HepG2 (cell line): ENCODE data around the gene CRHBP. TPM values are rescaled to one million over a fixed set of nuclear protein-coding genes. Genes with fewer than 3 reads are reported as not detected.

Source experiments
- ATAC-seq: fragments of 200-7000 bp; cut with Tn5 transposase; 3 replicates; pipeline ENCODE4 v1.9.1; 2020; ENCODE audit warnings: mild to moderate bottlenecking, moderate library complexity
- BruUV-seq: library from RNA; stranded (reverse); fragments of 400-500 nt; replicated peaks from 2 replicates; lab custom pipeline; 2021; lab: Mats Ljungman, UMichigan
- CTCF ChIA-PET: fragments of 300-600 bp; formaldehyde crosslinking; extraction: SDS; loops from one replicate; lab custom pipeline; 2021; ENCODE audit warnings: low total read pairs, inconsistent platforms, low intra/inter-chr PET ratio; lab: Yijun Ruan, JAX
- POLR2A ChIA-PET: fragments of 350-600 bp; sonication (Branson Sonifier 250); formaldehyde crosslinking; loops from one replicate; lab custom pipeline; 2020; ENCODE audit warnings: antibody characterized with exemption, inconsistent platforms; lab: Yijun Ruan, JAX
- DNase-seq: peaks from one replicate; pipeline ENCODE4 v3.0.0-alpha.2; 2015; ENCODE audit warnings: low spot score
- FAIRE-seq: peaks from 3 replicates; lab custom pipeline; 2011; peaks lifted over from hg19 to GRCh38; lab: Jason Lieb, UNC
- H2AFZ ChIP-seq: one replicate; pipeline ENCODE4 v1.6.1; 2011; ENCODE audit warnings: low read length, inconsistent platforms
- H3K27ac ChIP-seq: fragments of 300-600 bp; 3 replicates; pipeline ENCODE4 v1.8.0; 2011; ENCODE audit warnings: mixed run types, mild to moderate bottlenecking, mixed read lengths, low read length, inconsistent platforms; ENCODE audit not compliant: insufficient read depth; ENCODE audit errors: extremely low read length
- H3K27me3 ChIP-seq, 2 experiments: fragments of 200-600 bp in 1 of 2; 2 replicates in 1 of 2; 3 replicates in 1 of 2; pipeline versions ENCODE4 v1.6.0 to v1.8.0; 2011; ENCODE audit warnings: low read length in 2 of 2, mild to moderate bottlenecking in 2 of 2, moderate library complexity in 2 of 2, inconsistent platforms in 1 of 2; ENCODE audit not compliant: insufficient read depth in 2 of 2, control insufficient read depth in 1 of 2
- H3K36me3 ChIP-seq, 2 experiments: fragments of 200-600 bp in 1 of 2; replicated peaks in 1 of 2; 2 replicates in 1 of 2; 3 replicates in 1 of 2; pipeline versions ENCODE4 v1.5.1 to v1.8.0; 2011; ENCODE audit warnings: low read length in 2 of 2, inconsistent platforms in 1 of 2; ENCODE audit not compliant: insufficient read depth in 2 of 2, control insufficient read depth in 1 of 2
- H3K4me1 ChIP-seq: 2 replicates; pipeline ENCODE4 v1.5.1; 2012; ENCODE audit warnings: low read length, inconsistent platforms; ENCODE audit not compliant: insufficient read depth
- H3K4me2 ChIP-seq: 2 replicates; pipeline ENCODE4 v1.6.0; 2011; ENCODE audit warnings: low read depth, low read length, inconsistent platforms
- H3K4me3 ChIP-seq, 3 experiments: fragments of 200-600 bp in 1 of 3; sonication (generic), shearing (Covaris generic) in 1 of 3; replicated peaks in 1 of 3; 2 replicates each; pipeline ENCODE4 v1.5.1; 2011 to 2016; ENCODE audit warnings: low read length in 3 of 3, inconsistent platforms in 2 of 3, low read depth in 2 of 3, mild to moderate bottlenecking in 2 of 3, control low read depth in 1 of 3, mixed read lengths in 1 of 3; ENCODE audit not compliant: insufficient read depth in 1 of 3
- H3K79me2 ChIP-seq: one replicate; pipeline ENCODE4 v1.6.1; 2011; ENCODE audit warnings: low read length, inconsistent platforms; ENCODE audit not compliant: insufficient read depth
- H3K9ac ChIP-seq: 2 replicates; pipeline ENCODE4 v1.6.0; 2011; ENCODE audit warnings: mild to moderate bottlenecking, low read depth, low read length, inconsistent platforms; ENCODE audit not compliant: insufficient read depth
- H3K9me3 ChIP-seq: 2 replicates; pipeline ENCODE4 v1.5.1; 2012; ENCODE audit warnings: mild to moderate bottlenecking, low read length
- H4K20me1 ChIP-seq: 2 replicates; pipeline ENCODE4 v1.6.0; 2011; ENCODE audit warnings: inconsistent platforms, mild to moderate bottlenecking, low read length, moderate library complexity; ENCODE audit not compliant: insufficient read depth
- CTCF ChIP-seq: sonication (generic); formaldehyde crosslinking; IDR thresholded peaks from 2 replicates; pipeline ENCODE4 v1.5.0; 2020; ENCODE audit warnings: mild to moderate bottlenecking, missing genetic modification reagents, moderate library complexity
- HOXA7 ChIP-seq: sonication (generic); formaldehyde crosslinking; IDR thresholded peaks from 2 replicates; pipeline ENCODE4 v1.8.1; 2022; ENCODE audit warnings: mild to moderate bottlenecking, missing genetic modification reagents, moderate library complexity
- MIER3 ChIP-seq: IDR thresholded peaks from 2 replicates; pipeline ENCODE4 v1.6.1; 2016; ENCODE audit warnings: missing compliant biosample characterization, borderline replicate concordance
- RAD21 ChIP-seq: fragments of 450-650 bp; formaldehyde crosslinking; IDR thresholded peaks from 2 replicates; pipeline ENCODE4 v1.5.0; 2020; ENCODE audit warnings: mild to moderate bottlenecking
- SMC3 ChIP-seq: IDR thresholded peaks from 2 replicates; pipeline ENCODE4 v1.6.1; 2011; ENCODE audit warnings: low read length, improper control_type of control experiment
- STAG1 ChIP-seq: sonication (generic); formaldehyde crosslinking; IDR thresholded peaks from 2 replicates; pipeline ENCODE4 v1.4.0; 2020; ENCODE audit warnings: missing genetic modification reagents
- WGBS: methylation state at CpG from one replicate; pipeline ENCODE4 v1.1.6; 2017; ENCODE audit warnings: low lambda C conversion rate; 5-methylcytosine and 5-hydroxymethylcytosine counted together
- in situ Hi-C: cut with HindIII; loops from 2 replicates; pipeline ENCODE4 v1.10.0; 2017; ENCODE audit warnings: low pct_unique_long_range_greater_than_20kb; ENCODE audit not compliant: extremely low pct_ligation_motif_present
- intact Hi-C: fragments of 100-400 bp; cut with micrococcal nuclease; formaldehyde crosslinking; loops from one replicate; pipeline ENCODE4 v1.10.0; 2022; ENCODE audit not compliant: unreplicated experiment
- polyA plus RNA-seq, 8 experiments: library from polyadenylated mRNA; depleted of rRNA in 3 of 8; stranded (reverse) in 7 of 8; unstranded in 1 of 8; fragments of >200 nt; fragmentation: Illumina TruSeq in 4 of 8; extraction: Trizol in 4 of 8; gene quantifications; 2 replicates each; pipeline versions ENCODE4 v1.2.1 to v1.2.3, GENCODE V29; 2011 to 2016; ENCODE audit warnings: low read depth in 4 of 8, missing spikeins in 1 of 8, mixed read lengths in 1 of 8; ENCODE audit not compliant: insufficient read depth in 1 of 8
- total RNA-seq, 5 experiments: library from RNA; depleted of rRNA; stranded (reverse); fragments of >200 nt; fragmentation: Illumina TruSeq; extraction: Trizol; gene quantifications; 2 replicates each; pipeline ENCODE4 v1.2.3, GENCODE V29; 2016; ENCODE audit warnings: low read depth in 1 of 5

Gene CRHBP
- total and polyA plus RNA-seq, 2 of the 13 experiments (the other 11 are each of a cell fraction or from before 2014, with no cell fraction given) = not detected

- Histone ChIP-seq H4K20me1 (no peaks in the 10 kb centered on the region), H3K79me2 (no peaks in the 10 kb centered on the region), H3K9me3 (no peaks in the 10 kb centered on the region), H3K4me1 (no peaks in the 10 kb centered on the region), H3K9ac (no peak overlapping the region), H3K27ac (no peak overlapping the region), H3K27me3 (no peaks in the 10 kb centered on the region), H2AFZ (no peak overlapping the region)
- in situ Hi-C loops = loop anchor here (5.0 kb wide), 1 partner anchor 149 kb away; no protein-coding TSS in a partner anchor
- ATAC-seq (no peak), FAIRE-seq (peak; percentile 32)
- POLR2A ChIA-PET = no interaction called here
- WGBS = 14% methylated on average over 3 of the region's 3 CpGs
- CTCF ChIA-PET = interaction anchor here (1.5 to 2.2 kb wide), 2 partner anchors 147 to 149 kb away, joined by 4 to 8 read pairs; no protein-coding TSS in a partner anchor
- TF ChIP-seq STAG1 (CRISPR knock-in tag) = peak; percentile 63
- no peak for TF ChIP-seq MIER3
- no peak for TF ChIP-seq HOXA7 (CRISPR knock-in tag)
- TF ChIP-seq RAD21 (CRISPR knock-in tag) = 0 out of 2 replicates have a peak, but pooled peaks have one; percentile 31
- TF ChIP-seq SMC3 = peak; percentile 30; the same call in 1 of the 2 replicates
- peak; percentile 45 for TF ChIP-seq CTCF (CRISPR knock-in tag)
- TF ChIP-seq, all 625 proteins: peak for 4
- Histone ChIP-seq H3K36me3 (no peaks in the 10 kb centered on the region), H3K4me2 (no peak overlapping the region), H3K4me3 (no peak overlapping the region)
- intact Hi-C loops = loop anchor here (1.0 kb wide), 1 partner anchor 148 kb away; no protein-coding TSS in a partner anchor
- BruUV-seq = no TSS peak
- DNase-seq = peak; percentile 12
These were observed 63.2 kb downstream of the CRHBP start for GRCh38 chr5:77015938-77016569.
